MCF 10A (cell line): ENCODE results near the gene NOXRED1. TPM values are rescaled to one million over a fixed set of nuclear protein-coding genes. Genes with fewer than 3 reads are reported as not detected.

ENCODE experiments used
- Bru-seq: library from RNA; stranded (reverse); fragments of 400-500 nt; gene quantifications from one replicate; lab custom pipeline; 2021; lab: Mats Ljungman, UMichigan
- BruChase-seq, 2 experiments: library from RNA; stranded (reverse); fragments of 400-500 nt; gene quantifications; one replicate each; lab custom pipeline; 2021; lab: Mats Ljungman, UMichigan
- BruUV-seq: library from RNA; stranded (reverse); fragments of 400-500 nt; replicated peaks from 2 replicates; lab custom pipeline; 2021; lab: Mats Ljungman, UMichigan
- CTCF ChIA-PET: fragments of 300-600 bp; sonication (Branson Sonifier 250); formaldehyde crosslinking; extraction: SDS; loops from one replicate; lab custom pipeline; 2021; ENCODE audit warnings: antibody characterized with exemption, inconsistent platforms; lab: Yijun Ruan, JAX
- POLR2A ChIA-PET: fragments of 300-600, 350-650 bp; sonication (Branson Sonifier 250); formaldehyde crosslinking; extraction: SDS; loops from one replicate; lab custom pipeline; 2020; ENCODE audit warnings: antibody characterized with exemption, inconsistent platforms; lab: Yijun Ruan, JAX
- DNase-seq: peaks from one replicate; pipeline ENCODE4 v3.0.0-alpha.2; 2018; ENCODE audit not compliant: unreplicated experiment
- H3K27ac Mint-ChIP-seq: one replicate; pipeline ENCODE4 v1.8.0; 2022; ENCODE audit warnings: mild to moderate bottlenecking, low read depth, mixed read lengths; ENCODE audit not compliant: unreplicated experiment
- H3K27me3 Mint-ChIP-seq: one replicate; pipeline ENCODE4 v1.8.0; 2022; ENCODE audit warnings: mixed read lengths; ENCODE audit not compliant: insufficient read depth, unreplicated experiment
- H3K36me3 Mint-ChIP-seq: one replicate; pipeline ENCODE4 v1.8.0; 2022; ENCODE audit warnings: mild to moderate bottlenecking, moderate library complexity, mixed read lengths; ENCODE audit not compliant: insufficient read depth, unreplicated experiment
- H3K4me1 Mint-ChIP-seq: one replicate; pipeline ENCODE4 v1.8.0; 2022; ENCODE audit warnings: mixed read lengths; ENCODE audit not compliant: insufficient read depth, unreplicated experiment
- H3K4me3 Mint-ChIP-seq: one replicate; pipeline ENCODE4 v1.8.0; 2022; ENCODE audit warnings: mild to moderate bottlenecking, moderate library complexity, mixed read lengths; ENCODE audit not compliant: unreplicated experiment
- H3K9me3 Mint-ChIP-seq: one replicate; pipeline ENCODE4 v1.8.0; 2022; ENCODE audit warnings: mixed read lengths; ENCODE audit not compliant: unreplicated experiment
- intact Hi-C: fragments of 100-400 bp; cut with micrococcal nuclease; formaldehyde crosslinking; loops from 2 replicates; pipeline ENCODE4 v1.14.1; 2022
- long read RNA-seq: library from polyadenylated mRNA; stranded (forward); transcript quantifications from one replicate; pipeline ENCODE4 v2.0.0, GENCODE V29; 2022
- total RNA-seq: library from RNA; stranded (reverse); gene quantifications from 2 replicates; pipeline ENCODE4 v1.2.3, GENCODE V29; 2022
- TF ChIP-seq, protein P1 (sequence below): fragments of 200-600 bp; IDR thresholded peaks from one replicate; pipeline ENCODE4 v1.8.0; 2022; ENCODE audit warnings: antibody characterized with exemption, mild to moderate bottlenecking; ENCODE audit not compliant: unreplicated experiment

Gene NOXRED1, protein sequence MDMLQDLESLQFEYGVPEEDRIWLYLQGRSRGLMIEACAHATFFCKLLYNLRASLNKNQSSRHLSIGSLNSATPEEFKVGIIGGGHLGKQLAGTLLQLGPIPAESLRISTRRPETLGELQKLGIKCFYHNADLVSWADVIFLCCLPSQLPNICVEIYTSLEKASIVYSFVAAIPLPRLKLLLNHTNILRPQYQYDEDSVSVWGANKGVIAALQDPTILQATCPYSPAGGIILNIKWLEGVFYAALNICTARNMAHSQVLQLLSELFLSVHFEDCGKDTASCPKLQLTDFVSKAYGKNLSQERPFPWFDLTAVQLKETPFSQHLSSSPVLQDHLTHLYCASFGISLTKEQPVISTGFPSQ
- total RNA-seq (0.58 and 1.4 TPM in 2 replicates), Bru-seq, nascent RNA (percentile 52 among the genes with signal in this experiment), BruChase-seq, experiment 1, labeled RNA remaining after a 6-hour chase (percentile 62 among the genes with signal in this experiment), BruChase-seq, experiment 2, labeled RNA remaining after a 2-hour chase (percentile 65 among the genes with signal in this experiment)
- long read RNA-seq, partial matches to known transcripts = 0 of 1 reads
- long read RNA-seq, other reads (novel, unspliced or antisense) = 1 of 1 reads

DNA sequence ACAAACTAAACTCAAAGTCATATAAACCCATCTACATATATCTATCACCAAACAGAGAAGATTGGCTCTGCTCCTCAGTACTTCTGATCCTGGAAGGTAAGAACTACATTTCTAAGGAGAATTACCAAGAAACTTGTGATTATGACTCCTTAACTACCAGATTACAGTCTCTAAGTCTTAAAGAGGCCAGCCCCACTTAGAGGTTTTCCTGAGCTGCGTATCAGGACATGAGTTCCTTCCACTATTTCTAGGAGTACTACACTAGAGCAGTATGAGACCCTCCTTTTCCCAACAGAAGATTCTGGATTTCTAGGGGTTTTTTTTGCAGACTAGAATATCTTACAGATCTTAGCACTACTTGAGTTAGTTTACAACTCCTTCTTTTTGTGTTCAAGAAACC lies at the start of gene NOXRED1:
Gene NOXRED1 (minus strand): TSS at position 101 of the 400 bp plus-strand sequence. CDS start 634 bp downstream, outside the sequence.
- TF ChIP-seq, protein P1, sequence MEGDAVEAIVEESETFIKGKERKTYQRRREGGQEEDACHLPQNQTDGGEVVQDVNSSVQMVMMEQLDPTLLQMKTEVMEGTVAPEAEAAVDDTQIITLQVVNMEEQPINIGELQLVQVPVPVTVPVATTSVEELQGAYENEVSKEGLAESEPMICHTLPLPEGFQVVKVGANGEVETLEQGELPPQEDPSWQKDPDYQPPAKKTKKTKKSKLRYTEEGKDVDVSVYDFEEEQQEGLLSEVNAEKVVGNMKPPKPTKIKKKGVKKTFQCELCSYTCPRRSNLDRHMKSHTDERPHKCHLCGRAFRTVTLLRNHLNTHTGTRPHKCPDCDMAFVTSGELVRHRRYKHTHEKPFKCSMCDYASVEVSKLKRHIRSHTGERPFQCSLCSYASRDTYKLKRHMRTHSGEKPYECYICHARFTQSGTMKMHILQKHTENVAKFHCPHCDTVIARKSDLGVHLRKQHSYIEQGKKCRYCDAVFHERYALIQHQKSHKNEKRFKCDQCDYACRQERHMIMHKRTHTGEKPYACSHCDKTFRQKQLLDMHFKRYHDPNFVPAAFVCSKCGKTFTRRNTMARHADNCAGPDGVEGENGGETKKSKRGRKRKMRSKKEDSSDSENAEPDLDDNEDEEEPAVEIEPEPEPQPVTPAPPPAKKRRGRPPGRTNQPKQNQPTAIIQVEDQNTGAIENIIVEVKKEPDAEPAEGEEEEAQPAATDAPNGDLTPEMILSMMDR = no peak
- ChIA-PET POLR2A (no interaction called here), CTCF (no interaction called here)
- no peak within 1 kb of the TSS for H3K27ac Mint-ChIP-seq
- H3K4me1 Mint-ChIP-seq = peaks cover 7% of the 10 kb centered on the region
- no peak for DNase-seq
- intact Hi-C loops = no loop called here
- peaks cover 59% of the 10 kb centered on the region for H3K36me3 Mint-ChIP-seq
- peaks cover 9% of the 10 kb centered on the region for H3K9me3 Mint-ChIP-seq
- H3K27me3 Mint-ChIP-seq = no peaks in the 10 kb centered on the region
- H3K4me3 Mint-ChIP-seq = no peak within 1 kb of the TSS
- no TSS peak for BruUV-seq

DNA sequence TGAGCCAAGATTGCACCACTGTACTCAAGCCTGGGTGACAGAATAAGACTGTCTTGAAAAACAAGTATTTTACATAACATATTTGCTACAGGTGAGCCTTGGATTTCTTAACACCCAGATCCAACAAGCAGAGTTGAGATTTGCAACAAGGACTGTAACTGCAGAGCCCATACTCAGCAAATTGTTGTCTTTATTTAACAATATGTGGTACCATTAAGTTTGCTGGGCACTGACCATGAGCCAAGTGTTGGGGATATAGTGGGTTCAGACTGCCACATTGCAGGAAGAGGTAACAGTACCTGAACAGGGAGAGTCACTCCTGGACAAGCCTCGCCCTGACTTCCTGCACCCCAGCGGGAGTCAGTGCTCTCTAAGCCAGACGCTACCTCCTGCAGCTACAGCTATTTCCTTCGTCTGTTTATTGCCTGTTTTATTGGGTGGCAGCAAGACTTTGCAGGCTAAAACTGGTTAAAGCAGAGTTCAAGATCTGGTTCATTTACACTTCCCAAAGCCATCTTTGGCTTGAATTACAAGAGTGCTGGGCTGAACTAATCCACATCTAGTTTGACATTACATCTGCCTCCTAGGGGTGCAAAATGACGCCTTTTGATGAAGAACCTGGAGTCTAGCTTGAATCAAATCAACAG lies 47.0 kb upstream of the NOXRED1 start:
- Mint-ChIP-seq H3K4me3 (no peak overlapping the region), H3K4me1 (no peaks in the 10 kb centered on the region), H3K27ac (no peak overlapping the region), H3K9me3 (no peaks in the 10 kb centered on the region), H3K36me3 (peaks cover 57% of the 10 kb centered on the region), H3K27me3 (peaks cover 12% of the 10 kb centered on the region)
- ChIA-PET CTCF (interaction anchor here (0.6 to 0.7 kb wide), 3 partner anchors 10 to 138 kb away, joined by 3 to 4 read pairs (median 3); no protein-coding TSS in a partner anchor), POLR2A (no interaction called here)
- BruUV-seq = no TSS peak
- DNase-seq = no peak
- TF ChIP-seq, protein P1 = no peak
- intact Hi-C loops = no loop called here

DNA sequence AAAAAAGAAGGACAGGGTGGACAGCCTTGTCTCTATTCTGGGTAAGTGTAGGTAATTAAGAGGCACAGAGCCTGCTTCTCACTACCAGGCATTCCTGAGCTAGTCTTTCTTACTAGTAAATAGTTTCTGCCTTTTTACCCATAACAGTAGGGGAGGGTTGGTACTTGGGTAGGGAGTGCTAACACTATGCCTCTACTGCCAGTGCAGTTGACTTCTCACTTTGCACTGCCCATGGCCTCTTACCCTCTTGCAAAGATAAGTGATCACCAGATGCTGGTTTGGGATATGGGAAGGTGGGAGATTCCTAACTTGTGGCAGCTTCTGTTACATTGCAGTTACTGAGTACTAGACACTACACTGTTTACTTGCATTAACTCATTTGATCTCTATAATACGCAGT lies 46.2 kb upstream of the NOXRED1 start:
- intact Hi-C loops = no loop called here
- POLR2A ChIA-PET = interaction anchor here (1.0 kb wide), 1 partner anchor 69 kb away, joined by 3 read pairs; no protein-coding TSS in a partner anchor
- TF ChIP-seq, protein P1 = no peak
- DNase-seq = no peak
- CTCF ChIA-PET = interaction anchor here (1.2 kb wide), 1 partner anchor 49 kb away, joined by 3 read pairs; no protein-coding TSS in a partner anchor
- Mint-ChIP-seq H3K27me3 (peaks cover 8% of the 10 kb centered on the region), H3K36me3 (peaks cover 65% of the 10 kb centered on the region), H3K9me3 (no peaks in the 10 kb centered on the region), H3K27ac (no peak overlapping the region), H3K4me3 (no peak overlapping the region), H3K4me1 (no peaks in the 10 kb centered on the region)
- BruUV-seq = no TSS peak

DNA sequence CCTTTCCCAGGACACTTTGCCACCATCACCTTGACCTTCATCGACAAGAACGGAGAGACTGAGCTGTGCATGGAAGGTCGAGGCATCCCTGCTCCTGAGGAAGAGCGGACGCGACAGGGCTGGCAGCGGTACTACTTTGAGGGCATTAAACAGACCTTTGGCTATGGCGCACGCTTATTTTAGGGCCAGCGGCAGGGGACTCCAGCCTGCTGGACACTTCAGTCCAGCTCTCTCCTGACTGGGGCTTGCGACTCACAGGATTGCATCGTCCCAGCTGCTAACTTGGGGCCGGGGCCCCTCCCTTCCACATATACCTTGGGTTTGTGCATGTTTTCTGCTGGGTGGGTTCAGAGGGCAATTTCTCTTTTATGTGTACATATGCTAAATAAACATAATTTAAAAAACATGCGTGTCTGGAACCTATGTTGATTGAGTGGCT lies 45.8 kb upstream of the NOXRED1 start:
- no peak for DNase-seq
- TF ChIP-seq, protein P1 = no peak
- no peak overlapping the region for H3K27ac Mint-ChIP-seq
- peaks cover 3% of the 10 kb centered on the region for H3K27me3 Mint-ChIP-seq
- H3K4me3 Mint-ChIP-seq = no peak overlapping the region
- H3K4me1 Mint-ChIP-seq = no peaks in the 10 kb centered on the region
- no TSS peak for BruUV-seq
- CTCF ChIA-PET = interaction anchor here (1.2 kb wide), 1 partner anchor 49 kb away, joined by 3 read pairs; no protein-coding TSS in a partner anchor
- H3K36me3 Mint-ChIP-seq = peaks cover 69% of the 10 kb centered on the region
- POLR2A ChIA-PET = interaction anchor here (1.0 kb wide), 1 partner anchor 69 kb away, joined by 3 read pairs; no protein-coding TSS in a partner anchor
- no peaks in the 10 kb centered on the region for H3K9me3 Mint-ChIP-seq
- intact Hi-C loops = no loop called here
